Measurements from ENCODE around the gene IWS1.

Gene IWS1

GRCh38 chr2:127448526-127448925 lies 77.8 kb downstream of the IWS1 start:
- Mint-ChIP-seq H3K27me3 (no peaks in the 10 kb centered on the region), H3K36me3 (peaks cover 14% of the 10 kb centered on the region), H3K4me3 (no peak overlapping the region), H3K4me1 (no peaks in the 10 kb centered on the region), H3K9me3 (peaks cover 23% of the 10 kb centered on the region), H3K27ac (no peak overlapping the region)

GRCh38 chr2:127439343-127439742 lies 86.9 kb downstream of the IWS1 start:
- Mint-ChIP-seq H3K4me1 (no peaks in the 10 kb centered on the region), H3K27ac (no peak overlapping the region), H3K9me3 (peaks cover 9% of the 10 kb centered on the region), H3K27me3 (no peaks in the 10 kb centered on the region), H3K36me3 (peaks cover 2% of the 10 kb centered on the region), H3K4me3 (no peak overlapping the region)

- Mint-ChIP-seq H3K27ac (no peak overlapping the region), H3K4me3 (no peak overlapping the region), H3K9me3 (peaks cover 9% of the 10 kb centered on the region), H3K27me3 (no peaks in the 10 kb centered on the region), H3K36me3 (peaks cover 2% of the 10 kb centered on the region), H3K4me1 (no peaks in the 10 kb centered on the region)
These were observed 88.2 kb downstream of the IWS1 start for GRCh38 chr2:127437781-127438726.

GRCh38 chr2:127437056-127437455 lies 89.2 kb downstream of the IWS1 start:
- H3K27ac Mint-ChIP-seq, result no peak overlapping the region
- H3K4me1 Mint-ChIP-seq, result no peaks in the 10 kb centered on the region
- no peaks in the 10 kb centered on the region for H3K27me3 Mint-ChIP-seq
- peaks cover 2% of the 10 kb centered on the region for H3K36me3 Mint-ChIP-seq
- peaks cover 7% of the 10 kb centered on the region for H3K9me3 Mint-ChIP-seq
- no peak overlapping the region for H3K4me3 Mint-ChIP-seq

- no peak overlapping the region for H3K27ac Mint-ChIP-seq
- H3K9me3 Mint-ChIP-seq, result no peaks in the 10 kb centered on the region
- H3K27me3 Mint-ChIP-seq, result no peaks in the 10 kb centered on the region
- H3K4me1 Mint-ChIP-seq, result no peaks in the 10 kb centered on the region
- H3K36me3 Mint-ChIP-seq, result no peaks in the 10 kb centered on the region
- H3K4me3 Mint-ChIP-seq, result no peak overlapping the region
These were observed 91.8 kb downstream of the IWS1 start for GRCh38 chr2:127434515-127434914.

- no peaks in the 10 kb centered on the region for H3K36me3 Mint-ChIP-seq
- no peaks in the 10 kb centered on the region for H3K27me3 Mint-ChIP-seq
- no peak overlapping the region for H3K27ac Mint-ChIP-seq
- no peaks in the 10 kb centered on the region for H3K9me3 Mint-ChIP-seq
- H3K4me1 Mint-ChIP-seq, result no peaks in the 10 kb centered on the region
- H3K4me3 Mint-ChIP-seq, result no peak overlapping the region
These were observed 94.8 kb downstream of the IWS1 start for GRCh38 chr2:127431408-127432023.

Data from activated naive CD4-positive, alpha-beta T cell treated with anti-CD3 and anti-CD28 coated beads, Interleukin-2, amount 50 U/mL, for 24 hours (primary cell).